SK-N-SH treated with all-trans-retinoic acid at 6 μM for 48 hours (cell line): ENCODE data around the gene RP2.

ENCODE experiments used
- ATAC-seq: fragments of 200-7000 bp; cut with Tn5 transposase; 3 replicates; pipeline ENCODE4 v1.9.1; 2020; ENCODE audit warnings: mild to moderate bottlenecking, moderate library complexity
- ARNTL ChIP-seq: fragments of 450-650 bp; formaldehyde crosslinking; IDR thresholded peaks from 2 replicates; pipeline ENCODE4 v1.5.0; 2020; ENCODE audit warnings: low read depth, mild to moderate bottlenecking, moderate library complexity, borderline replicate concordance
- BACH2 ChIP-seq: fragments of 250-450 bp; sonication (Bioruptor Pico); IDR thresholded peaks from 2 replicates; pipeline ENCODE4 v1.9.0; 2021; ENCODE audit warnings: mild to moderate bottlenecking, borderline replicate concordance
- ESRRG ChIP-seq: fragments of 250-450 bp; sonication (Bioruptor Pico); IDR thresholded peaks from 2 replicates; pipeline ENCODE4 v1.6.1; 2021; ENCODE audit warnings: mild to moderate bottlenecking
- GLIS3 ChIP-seq: fragments of 250-450 bp; sonication (Bioruptor Pico); IDR thresholded peaks from 2 replicates; pipeline ENCODE4 v1.5.0; 2020; ENCODE audit warnings: mild to moderate bottlenecking, moderate library complexity
- OSR1 ChIP-seq: fragments of 250-450 bp; sonication (Bioruptor Pico); IDR thresholded peaks from 2 replicates; pipeline ENCODE4 v1.8.0; 2022; ENCODE audit warnings: moderate library complexity, mild to moderate bottlenecking, inconsistent platforms
- PATZ1 ChIP-seq: fragments of 250-450 bp; sonication (Bioruptor Pico); IDR thresholded peaks from 2 replicates; pipeline ENCODE4 v1.8.0; 2020; ENCODE audit warnings: mild to moderate bottlenecking, moderate library complexity, borderline replicate concordance
- POU6F1 ChIP-seq: fragments of 250-450 bp; sonication (Bioruptor Pico); IDR thresholded peaks from 2 replicates; pipeline ENCODE4 v1.8.0; 2021; ENCODE audit warnings: low read depth, mild to moderate bottlenecking, moderate library complexity, borderline replicate concordance
- PPARA ChIP-seq: fragments of 250-450 bp; sonication (Bioruptor Pico); IDR thresholded peaks from 2 replicates; pipeline ENCODE4 v1.5.0; 2020; ENCODE audit warnings: mild to moderate bottlenecking, borderline replicate concordance
- RARB ChIP-seq: fragments of 250-450 bp; sonication (Bioruptor Pico); IDR thresholded peaks from 2 replicates; pipeline ENCODE4 v1.8.0; 2021; ENCODE audit warnings: mild to moderate bottlenecking, moderate library complexity
- SNAI2 ChIP-seq: fragments of 250-450 bp; sonication (Bioruptor Pico); IDR thresholded peaks from 2 replicates; pipeline ENCODE4 v1.5.0; 2020; ENCODE audit warnings: mild to moderate bottlenecking, moderate library complexity
- TCF4 ChIP-seq: fragments of 250-450 bp; sonication (Bioruptor Pico); IDR thresholded peaks from 2 replicates; pipeline ENCODE4 v1.8.0; 2021; ENCODE audit warnings: mild to moderate bottlenecking, moderate library complexity, borderline replicate concordance
- TOX ChIP-seq: fragments of 250-450 bp; sonication (Bioruptor Pico); IDR thresholded peaks from 2 replicates; pipeline ENCODE4 v1.8.0; 2021; ENCODE audit warnings: mild to moderate bottlenecking, moderate library complexity, borderline replicate concordance
- ZC3H10 ChIP-seq: fragments of 250-450 bp; sonication (Bioruptor Pico); IDR thresholded peaks from 2 replicates; pipeline ENCODE4 v1.5.1; 2021; ENCODE audit warnings: mild to moderate bottlenecking, moderate library complexity
- ZFP3 ChIP-seq: fragments of 250-450 bp; sonication (Bioruptor Pico); IDR thresholded peaks from 2 replicates; pipeline ENCODE4 v1.5.0; 2020; ENCODE audit warnings: mild to moderate bottlenecking, moderate library complexity
- ZFP30 ChIP-seq: fragments of 450-650 bp; formaldehyde crosslinking; IDR thresholded peaks from 2 replicates; pipeline ENCODE4 v1.5.0; 2022; ENCODE audit warnings: mild to moderate bottlenecking, moderate library complexity
- ZNF70 ChIP-seq: fragments of 450-650 bp; formaldehyde crosslinking; IDR thresholded peaks from 2 replicates; pipeline ENCODE4 v1.5.0; 2020; ENCODE audit warnings: mild to moderate bottlenecking, moderate library complexity
- ZNF8 ChIP-seq: fragments of 450-650 bp; formaldehyde crosslinking; IDR thresholded peaks from 2 replicates; pipeline ENCODE4 v1.5.0; 2020; ENCODE audit warnings: mild to moderate bottlenecking, moderate library complexity
- TF ChIP-seq, protein P1 (sequence below): fragments of 250-450 bp; sonication (Bioruptor Pico); IDR thresholded peaks from 2 replicates; pipeline ENCODE4 v1.5.0; 2020; ENCODE audit warnings: mild to moderate bottlenecking, moderate library complexity
- TF ChIP-seq, protein P2 (sequence below): fragments of 250-450 bp; sonication (Bioruptor Pico); IDR thresholded peaks from 2 replicates; pipeline ENCODE4 v1.5.1; 2020; ENCODE audit warnings: low read depth, mild to moderate bottlenecking, moderate library complexity
- TF ChIP-seq, protein P3 (sequence below): fragments of 250-450 bp; sonication (Bioruptor Pico); IDR thresholded peaks from 2 replicates; pipeline ENCODE4 v1.5.1; 2021; ENCODE audit warnings: mild to moderate bottlenecking, moderate library complexity

The RP2 gene

DNA sequence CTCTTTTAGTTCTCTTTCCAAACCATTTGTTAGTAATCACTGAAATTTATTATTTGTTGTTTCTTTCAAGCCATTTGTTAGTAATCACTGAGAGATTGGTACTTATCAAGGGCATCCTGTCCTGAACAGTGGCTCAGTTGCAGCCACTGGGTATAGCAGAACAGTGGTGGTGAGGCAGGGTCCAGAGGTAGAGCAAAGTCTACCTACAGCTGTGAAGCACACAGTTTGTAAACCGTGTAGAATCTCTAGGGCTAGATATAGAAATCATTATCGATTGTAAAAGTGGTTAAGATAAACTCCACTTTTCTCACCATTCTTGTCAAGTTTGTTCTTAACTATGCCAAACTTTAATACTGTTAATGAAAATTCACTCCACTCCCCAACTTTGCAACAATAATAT lies 79.4 kb downstream of the RP2 start:
- TF ChIP-seq, protein P1, sequence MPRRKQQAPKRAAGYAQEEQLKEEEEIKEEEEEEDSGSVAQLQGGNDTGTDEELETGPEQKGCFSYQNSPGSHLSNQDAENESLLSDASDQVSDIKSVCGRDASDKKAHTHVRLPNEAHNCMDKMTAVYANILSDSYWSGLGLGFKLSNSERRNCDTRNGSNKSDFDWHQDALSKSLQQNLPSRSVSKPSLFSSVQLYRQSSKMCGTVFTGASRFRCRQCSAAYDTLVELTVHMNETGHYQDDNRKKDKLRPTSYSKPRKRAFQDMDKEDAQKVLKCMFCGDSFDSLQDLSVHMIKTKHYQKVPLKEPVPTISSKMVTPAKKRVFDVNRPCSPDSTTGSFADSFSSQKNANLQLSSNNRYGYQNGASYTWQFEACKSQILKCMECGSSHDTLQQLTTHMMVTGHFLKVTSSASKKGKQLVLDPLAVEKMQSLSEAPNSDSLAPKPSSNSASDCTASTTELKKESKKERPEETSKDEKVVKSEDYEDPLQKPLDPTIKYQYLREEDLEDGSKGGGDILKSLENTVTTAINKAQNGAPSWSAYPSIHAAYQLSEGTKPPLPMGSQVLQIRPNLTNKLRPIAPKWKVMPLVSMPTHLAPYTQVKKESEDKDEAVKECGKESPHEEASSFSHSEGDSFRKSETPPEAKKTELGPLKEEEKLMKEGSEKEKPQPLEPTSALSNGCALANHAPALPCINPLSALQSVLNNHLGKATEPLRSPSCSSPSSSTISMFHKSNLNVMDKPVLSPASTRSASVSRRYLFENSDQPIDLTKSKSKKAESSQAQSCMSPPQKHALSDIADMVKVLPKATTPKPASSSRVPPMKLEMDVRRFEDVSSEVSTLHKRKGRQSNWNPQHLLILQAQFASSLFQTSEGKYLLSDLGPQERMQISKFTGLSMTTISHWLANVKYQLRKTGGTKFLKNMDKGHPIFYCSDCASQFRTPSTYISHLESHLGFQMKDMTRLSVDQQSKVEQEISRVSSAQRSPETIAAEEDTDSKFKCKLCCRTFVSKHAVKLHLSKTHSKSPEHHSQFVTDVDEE (CRISPR knock-in tag): no peak
- no peak for TF ChIP-seq ZNF8 (CRISPR knock-in tag)
- TF ChIP-seq OSR1 (CRISPR knock-in tag): no peak
- no peak for TF ChIP-seq BACH2 (CRISPR knock-in tag)
- TF ChIP-seq GLIS3 (CRISPR knock-in tag): no peak
- no peak for TF ChIP-seq PATZ1 (CRISPR knock-in tag)
- TF ChIP-seq TCF4 (CRISPR knock-in tag): no peak
- TF ChIP-seq ZNF70: no peak
- TF ChIP-seq ZFP3: no peak
- TF ChIP-seq ESRRG (CRISPR knock-in tag): no peak
- no peak for TF ChIP-seq POU6F1 (CRISPR knock-in tag)
- no peak for TF ChIP-seq ZFP30 (CRISPR knock-in tag)
- TF ChIP-seq ARNTL (CRISPR knock-in tag): no peak
- no peak for TF ChIP-seq ZC3H10 (CRISPR knock-in tag)
- TF ChIP-seq, protein P2, sequence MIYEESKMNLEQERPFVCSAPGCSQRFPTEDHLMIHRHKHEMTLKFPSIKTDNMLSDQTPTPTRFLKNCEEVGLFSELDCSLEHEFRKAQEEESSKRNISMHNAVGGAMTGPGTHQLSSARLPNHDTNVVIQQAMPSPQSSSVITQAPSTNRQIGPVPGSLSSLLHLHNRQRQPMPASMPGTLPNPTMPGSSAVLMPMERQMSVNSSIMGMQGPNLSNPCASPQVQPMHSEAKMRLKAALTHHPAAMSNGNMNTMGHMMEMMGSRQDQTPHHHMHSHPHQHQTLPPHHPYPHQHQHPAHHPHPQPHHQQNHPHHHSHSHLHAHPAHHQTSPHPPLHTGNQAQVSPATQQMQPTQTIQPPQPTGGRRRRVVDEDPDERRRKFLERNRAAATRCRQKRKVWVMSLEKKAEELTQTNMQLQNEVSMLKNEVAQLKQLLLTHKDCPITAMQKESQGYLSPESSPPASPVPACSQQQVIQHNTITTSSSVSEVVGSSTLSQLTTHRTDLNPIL: no peak
- TF ChIP-seq, protein P3, sequence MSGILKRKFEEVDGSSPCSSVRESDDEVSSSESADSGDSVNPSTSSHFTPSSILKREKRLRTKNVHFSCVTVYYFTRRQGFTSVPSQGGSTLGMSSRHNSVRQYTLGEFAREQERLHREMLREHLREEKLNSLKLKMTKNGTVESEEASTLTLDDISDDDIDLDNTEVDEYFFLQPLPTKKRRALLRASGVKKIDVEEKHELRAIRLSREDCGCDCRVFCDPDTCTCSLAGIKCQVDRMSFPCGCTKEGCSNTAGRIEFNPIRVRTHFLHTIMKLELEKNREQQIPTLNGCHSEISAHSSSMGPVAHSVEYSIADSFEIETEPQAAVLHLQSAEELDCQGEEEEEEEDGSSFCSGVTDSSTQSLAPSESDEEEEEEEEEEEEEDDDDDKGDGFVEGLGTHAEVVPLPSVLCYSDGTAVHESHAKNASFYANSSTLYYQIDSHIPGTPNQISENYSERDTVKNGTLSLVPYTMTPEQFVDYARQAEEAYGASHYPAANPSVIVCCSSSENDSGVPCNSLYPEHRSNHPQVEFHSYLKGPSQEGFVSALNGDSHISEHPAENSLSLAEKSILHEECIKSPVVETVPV (CRISPR knock-in tag): no peak
- no peak for TF ChIP-seq RARB (CRISPR knock-in tag)
- TF ChIP-seq PPARA: no peak
- ATAC-seq: no peak

- ATAC-seq: no peak
- no peak for TF ChIP-seq ZNF8 (CRISPR knock-in tag)
- no peak for TF ChIP-seq PPARA
- no peak for TF ChIP-seq ESRRG (CRISPR knock-in tag)
- TF ChIP-seq TCF4 (CRISPR knock-in tag): no peak
- no peak for TF ChIP-seq ZNF70
- no peak for TF ChIP-seq SNAI2 (CRISPR knock-in tag)
- no peak for TF ChIP-seq ARNTL (CRISPR knock-in tag)
- no peak for TF ChIP-seq BACH2 (CRISPR knock-in tag)
- no peak for TF ChIP-seq TOX (CRISPR knock-in tag)
- no peak for TF ChIP-seq PATZ1 (CRISPR knock-in tag)
These were observed 80.8 kb downstream of the RP2 start for GRCh38 chrX:46917622-46918021.
